ENCODE data around the gene TBC1D4. TPM values are rescaled to one million over a fixed set of nuclear protein-coding genes. Genes with fewer than 3 reads are reported as not detected.
A peak's percentile ranks its signal among the peaks of the same experiment; 100 is the strongest.

The TBC1D4 gene
- total and polyA plus RNA-seq, 9 donors: 14.3 to 24.0 (median 20.3) TPM

DNA sequence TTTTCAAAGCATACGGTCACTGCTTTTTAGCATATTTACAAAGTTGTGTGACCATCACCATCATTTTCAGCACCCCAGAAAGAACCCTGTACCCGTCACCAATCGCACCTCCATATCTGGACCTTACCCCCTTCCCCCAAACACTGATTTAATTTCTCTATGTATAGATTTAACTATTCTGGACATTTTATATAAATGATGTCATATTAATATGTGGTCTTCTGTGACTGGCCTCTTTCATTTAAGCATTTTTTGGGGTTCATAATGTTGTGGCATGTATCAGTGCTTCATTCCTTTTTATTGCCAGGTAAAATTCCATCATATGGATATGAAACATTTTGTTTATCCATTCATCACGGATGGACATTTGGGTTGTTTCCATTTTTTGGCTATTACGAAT, 74.0 kb downstream of the TBC1D4 start:
- no peak overlapping the region for H3K4me3 ChIP-seq (ENCODE audit: low read length)
- no peaks in the 10 kb centered on the region for H3K27me3 ChIP-seq (ENCODE audit: control insufficient read depth, insufficient read depth, low read length)
- H3K4me1 ChIP-seq (ENCODE audit: control insufficient read depth, insufficient read depth, low read length): peaks cover 15% of the 10 kb centered on the region
- no peak overlapping the region for H3K27ac ChIP-seq (ENCODE audit: low read length)
- H3K9me3 ChIP-seq (replicated peaks; ENCODE audit: control insufficient read depth, low read depth, low read length): no peaks in the 10 kb centered on the region
- 100% methylated on average over 1 of the region's 5 CpGs for WGBS (ENCODE audit: insufficient coverage)
- no peak for DNase-seq
- H3K36me3 ChIP-seq (ENCODE audit: control insufficient read depth, insufficient read depth, low read length): no peaks in the 10 kb centered on the region

DNA sequence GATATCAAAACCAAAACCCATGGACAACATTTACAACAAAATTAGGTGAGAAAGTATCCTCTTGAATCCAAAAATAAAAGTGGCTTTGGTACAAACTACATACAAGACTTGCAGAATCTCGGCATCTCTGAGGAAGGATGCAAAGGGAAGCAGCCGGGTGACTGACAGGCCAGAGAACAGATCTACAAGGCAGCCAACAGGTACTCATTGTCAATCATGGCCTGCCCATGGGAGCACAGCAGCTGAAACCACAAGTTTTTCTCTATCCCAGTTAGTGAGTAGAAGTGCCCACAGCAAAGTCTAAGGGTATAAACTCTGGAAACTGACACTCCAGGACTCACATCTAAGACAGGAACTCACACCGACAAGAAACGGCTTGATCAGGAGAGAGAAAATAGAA, 74.5 kb downstream of the TBC1D4 start:
- H3K4me3 ChIP-seq (ENCODE audit: low read length): no peak overlapping the region

DNA sequence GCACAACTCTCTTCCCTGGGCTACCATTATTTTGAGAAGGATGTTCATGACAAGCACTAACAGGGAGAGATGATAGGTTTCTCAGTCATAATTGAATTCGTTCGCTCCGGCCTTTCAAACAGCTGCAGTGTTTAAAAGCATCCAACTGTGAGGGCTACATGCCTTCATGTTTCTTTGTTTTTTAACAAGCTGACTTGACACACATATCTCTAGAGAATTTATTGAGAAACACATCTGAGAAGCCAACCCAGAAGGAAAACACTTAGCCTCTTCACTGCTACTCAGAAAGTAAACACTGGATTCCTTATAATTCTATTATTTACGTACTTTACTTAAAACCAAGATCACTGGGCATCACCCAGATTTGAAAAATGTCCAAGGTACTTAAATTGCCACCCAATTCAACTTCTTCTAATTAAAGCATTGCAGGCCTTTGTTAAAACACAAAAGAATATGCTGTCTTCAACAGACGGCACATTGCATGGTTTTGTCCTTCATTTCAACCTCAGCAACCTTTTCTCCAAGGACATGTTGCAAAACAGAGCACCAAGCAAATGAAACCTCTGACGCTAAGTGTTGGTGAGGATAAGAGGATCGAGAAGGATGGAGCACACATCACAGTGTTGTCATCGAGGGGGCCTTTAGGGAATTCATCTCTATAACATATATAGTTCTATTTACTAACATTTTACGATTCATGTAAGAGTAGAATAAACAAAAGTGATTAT, 75.8 kb downstream of the TBC1D4 start:
- no peaks in the 10 kb centered on the region for H3K27me3 ChIP-seq (ENCODE audit: control insufficient read depth, insufficient read depth, low read length)
- H3K9me3 ChIP-seq (replicated peaks; ENCODE audit: control insufficient read depth, low read depth, low read length): no peaks in the 10 kb centered on the region
- no peak overlapping the region for H3K4me3 ChIP-seq (ENCODE audit: low read length)
- peak; percentile 79 for DNase-seq
- H3K36me3 ChIP-seq (ENCODE audit: control insufficient read depth, insufficient read depth, low read length): no peaks in the 10 kb centered on the region
- H3K4me1 ChIP-seq (ENCODE audit: control insufficient read depth, insufficient read depth, low read length): peaks cover 19% of the 10 kb centered on the region
- 53% methylated on average over 2 of the region's 9 CpGs for WGBS (ENCODE audit: insufficient coverage)
- H3K27ac ChIP-seq (ENCODE audit: low read length): peak overlapping the region; percentile 66

More for the DNA sequence above, 74.5 kb downstream of the TBC1D4 start:
- peaks cover 19% of the 10 kb centered on the region for H3K4me1 ChIP-seq (ENCODE audit: control insufficient read depth, insufficient read depth, low read length)
- no peaks in the 10 kb centered on the region for H3K36me3 ChIP-seq (ENCODE audit: control insufficient read depth, insufficient read depth, low read length)
- 95% methylated on average over 2 of the region's 4 CpGs for WGBS (ENCODE audit: insufficient coverage)
- no peaks in the 10 kb centered on the region for H3K27me3 ChIP-seq (ENCODE audit: control insufficient read depth, insufficient read depth, low read length)
- no peaks in the 10 kb centered on the region for H3K9me3 ChIP-seq (replicated peaks; ENCODE audit: control insufficient read depth, low read depth, low read length)
- DNase-seq: no peak
- H3K27ac ChIP-seq (ENCODE audit: low read length): no peak overlapping the region

DNA sequence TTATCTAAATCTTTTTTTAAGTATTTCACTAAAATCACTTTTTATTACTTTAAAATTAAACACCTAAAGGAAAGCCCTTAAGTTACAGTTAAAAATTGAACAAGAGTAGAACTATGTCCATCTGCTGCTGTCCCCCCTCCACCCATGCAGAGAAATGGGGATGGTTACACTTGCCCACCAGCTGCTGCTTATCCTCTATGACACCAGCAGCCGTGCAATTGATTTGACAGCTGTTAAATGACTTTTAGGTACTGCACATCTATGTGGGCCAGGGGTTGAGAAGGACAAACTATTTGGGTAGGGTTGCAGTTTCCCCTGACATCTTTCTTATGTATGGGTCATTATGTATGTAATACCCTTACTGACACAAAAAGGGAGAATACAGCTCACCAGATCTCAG, 77.2 kb downstream of the TBC1D4 start:
- Histone ChIP-seq H3K4me3 (ENCODE audit: low read length) (no peak overlapping the region), H3K27me3 (ENCODE audit: control insufficient read depth, insufficient read depth, low read length) (no peaks in the 10 kb centered on the region), H3K27ac (ENCODE audit: low read length) (peak overlapping the region; percentile 52), H3K4me1 (ENCODE audit: control insufficient read depth, insufficient read depth, low read length) (peaks cover 16% of the 10 kb centered on the region), H3K9me3 (replicated peaks; ENCODE audit: control insufficient read depth, low read depth, low read length) (peaks cover 1% of the 10 kb centered on the region), H3K36me3 (ENCODE audit: control insufficient read depth, insufficient read depth, low read length) (no peaks in the 10 kb centered on the region)
- WGBS (ENCODE audit: insufficient coverage): no CpG with 5 or more reads among the region's 1 CpG
- DNase-seq: peak; percentile 64

DNA sequence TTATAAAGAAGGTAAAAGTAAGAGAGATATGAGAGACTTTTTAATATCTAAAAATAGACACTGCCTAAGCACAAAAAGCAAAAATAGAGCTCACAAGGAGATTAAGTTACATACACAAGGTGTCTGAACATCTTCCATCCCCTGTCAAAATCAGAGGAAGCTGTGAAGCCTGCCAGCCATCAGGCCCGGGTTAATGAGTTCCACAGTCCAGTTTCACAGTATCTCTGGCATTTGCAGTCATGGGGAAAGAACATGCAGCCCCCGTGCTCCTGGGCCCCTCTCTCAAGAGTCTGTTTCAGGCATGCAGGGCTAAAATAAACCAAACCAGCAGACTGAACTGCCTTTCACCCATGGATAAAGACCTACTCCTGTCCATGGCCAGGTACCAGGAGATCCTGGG, 79.2 kb downstream of the TBC1D4 start:
- H3K27ac ChIP-seq (ENCODE audit: low read length): peak overlapping the region; percentile 51
- WGBS (ENCODE audit: insufficient coverage): 0% methylated on average over 2 of the region's 2 CpGs
- no peak overlapping the region for H3K4me3 ChIP-seq (ENCODE audit: low read length)

DNA sequence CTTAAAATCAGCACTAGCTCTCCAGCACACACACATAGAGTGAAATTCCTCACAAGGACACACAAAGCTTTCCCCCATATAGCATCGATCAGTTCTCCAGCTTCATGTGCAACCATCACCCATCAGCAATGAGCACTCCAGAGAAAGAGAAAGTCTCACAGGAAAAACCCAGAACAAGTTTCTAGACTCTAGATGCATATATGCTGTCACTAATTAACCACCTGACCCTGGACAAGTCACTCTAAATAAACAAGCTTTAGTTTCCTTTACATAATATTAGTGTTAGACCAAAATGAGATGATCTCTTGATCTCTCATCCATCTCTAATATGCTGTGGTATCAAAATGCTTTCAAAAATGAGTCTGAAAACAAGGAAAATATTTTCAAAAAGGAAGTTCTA, 81.2 kb downstream of the TBC1D4 start:
- no peak overlapping the region for H3K27ac ChIP-seq (ENCODE audit: low read length)
- peaks cover 14% of the 10 kb centered on the region for H3K9me3 ChIP-seq (replicated peaks; ENCODE audit: control insufficient read depth, low read depth, low read length)
- no peaks in the 10 kb centered on the region for H3K36me3 ChIP-seq (ENCODE audit: control insufficient read depth, insufficient read depth, low read length)
- H3K27me3 ChIP-seq (ENCODE audit: control insufficient read depth, insufficient read depth, low read length): no peaks in the 10 kb centered on the region
- H3K4me3 ChIP-seq (ENCODE audit: low read length): no peak overlapping the region
- peaks cover 10% of the 10 kb centered on the region for H3K4me1 ChIP-seq (ENCODE audit: control insufficient read depth, insufficient read depth, low read length)
- DNase-seq: no peak
- 100% methylated on average over 1 of the region's 1 CpG for WGBS (ENCODE audit: insufficient coverage)

More for the DNA sequence above, 79.2 kb downstream of the TBC1D4 start:
- peaks cover 16% of the 10 kb centered on the region for H3K4me1 ChIP-seq (ENCODE audit: control insufficient read depth, insufficient read depth, low read length)
- H3K9me3 ChIP-seq (replicated peaks; ENCODE audit: control insufficient read depth, low read depth, low read length): peaks cover 14% of the 10 kb centered on the region
- no peaks in the 10 kb centered on the region for H3K36me3 ChIP-seq (ENCODE audit: control insufficient read depth, insufficient read depth, low read length)
- peak; percentile 60 for DNase-seq
- no peaks in the 10 kb centered on the region for H3K27me3 ChIP-seq (ENCODE audit: control insufficient read depth, insufficient read depth, low read length)

DNA sequence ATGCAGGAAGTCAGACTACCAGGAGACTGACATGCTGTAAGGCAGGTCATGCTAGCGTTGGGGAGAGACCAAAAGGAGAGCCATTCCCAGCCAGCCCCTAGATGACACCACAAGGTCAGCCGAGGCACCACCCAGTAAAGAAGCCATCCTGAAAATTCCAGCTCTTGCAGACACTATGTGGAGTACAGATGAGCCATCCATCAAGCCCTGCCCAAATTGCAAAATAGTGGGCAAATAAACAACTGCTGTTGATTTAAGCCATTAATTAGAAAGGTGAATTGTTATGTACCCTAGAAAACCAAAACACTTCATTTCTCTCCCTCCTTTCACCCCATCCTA, 82.1 kb downstream of the TBC1D4 start:
- Histone ChIP-seq H3K36me3 (ENCODE audit: control insufficient read depth, insufficient read depth, low read length) (no peaks in the 10 kb centered on the region), H3K27ac (ENCODE audit: low read length) (no peak overlapping the region), H3K27me3 (ENCODE audit: control insufficient read depth, insufficient read depth, low read length) (no peaks in the 10 kb centered on the region), H3K4me1 (ENCODE audit: control insufficient read depth, insufficient read depth, low read length) (peaks cover 6% of the 10 kb centered on the region), H3K4me3 (ENCODE audit: low read length) (no peak overlapping the region), H3K9me3 (replicated peaks; ENCODE audit: control insufficient read depth, low read depth, low read length) (peaks cover 14% of the 10 kb centered on the region)
- 86% methylated on average over 1 of the region's 2 CpGs for WGBS (ENCODE audit: insufficient coverage)
- no peak for DNase-seq

DNA sequence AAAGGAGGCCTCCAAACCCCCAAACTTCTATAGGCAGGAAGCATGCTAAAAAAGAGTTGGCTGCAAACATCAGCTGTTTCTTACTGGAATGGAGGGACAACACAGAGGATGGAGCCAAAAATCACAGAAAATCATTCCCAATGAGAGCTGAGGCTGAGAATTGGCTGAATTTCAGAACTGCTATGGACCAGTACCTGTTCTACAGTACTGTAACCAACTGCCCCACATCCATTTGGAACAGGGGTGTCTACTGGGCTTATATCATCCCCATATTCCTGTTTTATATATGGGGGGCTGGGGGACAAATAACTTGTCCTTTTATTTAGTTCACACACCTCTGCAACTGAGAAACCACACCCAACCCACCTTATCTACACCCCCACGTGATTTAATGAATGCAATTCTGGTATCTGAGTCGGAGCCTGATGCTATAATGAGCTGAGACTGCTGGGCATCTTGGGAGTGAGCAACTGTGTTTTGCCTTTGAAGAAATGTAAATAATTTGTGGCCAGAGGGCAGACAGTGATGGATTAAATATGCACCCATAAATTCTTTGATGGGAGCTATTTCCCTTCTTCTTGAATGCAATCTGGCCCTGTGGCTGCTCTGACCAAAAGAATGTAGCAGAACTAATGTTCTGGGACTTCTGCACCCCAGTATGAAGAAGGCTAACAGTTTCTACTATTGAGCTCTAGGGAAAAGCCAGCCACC, 82.6 kb downstream of the TBC1D4 start:
- peaks cover 14% of the 10 kb centered on the region for H3K9me3 ChIP-seq (replicated peaks; ENCODE audit: control insufficient read depth, low read depth, low read length)
- H3K27me3 ChIP-seq (ENCODE audit: control insufficient read depth, insufficient read depth, low read length): no peaks in the 10 kb centered on the region
- H3K36me3 ChIP-seq (ENCODE audit: control insufficient read depth, insufficient read depth, low read length): no peaks in the 10 kb centered on the region
- DNase-seq: no peak
- no peak overlapping the region for H3K27ac ChIP-seq (ENCODE audit: low read length)
- WGBS (ENCODE audit: insufficient coverage): 89% methylated on average over 1 of the region's 2 CpGs
- no peak overlapping the region for H3K4me3 ChIP-seq (ENCODE audit: low read length)
- H3K4me1 ChIP-seq (ENCODE audit: control insufficient read depth, insufficient read depth, low read length): peaks cover 4% of the 10 kb centered on the region

DNA sequence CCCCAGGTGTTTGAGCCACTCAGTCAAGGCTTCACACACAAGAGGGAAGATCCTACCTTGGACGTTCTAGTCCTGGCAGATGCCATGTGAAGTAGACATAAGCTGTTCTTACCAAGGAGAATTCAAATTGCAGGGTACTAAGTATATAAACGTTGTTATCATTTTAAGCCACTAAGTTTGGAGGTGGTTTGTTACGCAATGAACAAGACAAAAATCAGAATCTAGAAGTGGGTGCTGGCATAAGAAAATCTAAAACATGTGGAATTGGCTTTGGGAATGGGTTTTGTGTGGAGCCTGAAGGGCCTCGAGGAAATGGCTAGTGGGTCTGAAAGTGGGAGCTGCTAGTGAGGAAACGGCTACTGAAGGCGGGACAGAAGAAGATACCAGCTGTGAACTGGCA, 83.9 kb downstream of the TBC1D4 start:
- no peak overlapping the region for H3K27ac ChIP-seq (ENCODE audit: low read length)
- H3K9me3 ChIP-seq (replicated peaks; ENCODE audit: control insufficient read depth, low read depth, low read length): peaks cover 14% of the 10 kb centered on the region
- no peak overlapping the region for H3K4me3 ChIP-seq (ENCODE audit: low read length)
- 97% methylated on average over 6 of the region's 6 CpGs for WGBS (ENCODE audit: insufficient coverage)
- H3K4me1 ChIP-seq (ENCODE audit: control insufficient read depth, insufficient read depth, low read length): peaks cover 4% of the 10 kb centered on the region
- no peak for DNase-seq
- no peaks in the 10 kb centered on the region for H3K27me3 ChIP-seq (ENCODE audit: control insufficient read depth, insufficient read depth, low read length)
- H3K36me3 ChIP-seq (ENCODE audit: control insufficient read depth, insufficient read depth, low read length): no peaks in the 10 kb centered on the region

DNA sequence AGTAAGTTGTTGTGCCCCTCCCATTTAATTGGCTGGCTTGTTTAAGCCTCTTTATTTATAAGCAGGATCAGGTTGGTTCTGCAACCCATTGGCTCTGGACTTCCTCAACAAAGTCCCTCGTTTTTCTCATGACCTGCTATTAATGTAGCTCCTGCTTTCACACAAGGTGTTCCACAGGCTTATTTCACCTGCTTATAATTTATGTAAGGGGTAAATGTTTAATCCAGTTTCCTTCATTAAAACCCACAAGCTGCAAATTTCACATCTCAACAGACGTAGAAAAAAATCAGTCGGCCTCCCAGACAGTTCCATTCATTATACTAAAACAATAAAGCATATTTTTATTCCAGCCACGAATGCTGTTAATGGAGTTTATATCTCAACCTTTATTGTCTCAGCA, 86.1 kb downstream of the TBC1D4 start:
- no peak overlapping the region for H3K27ac ChIP-seq (ENCODE audit: low read length)
- H3K4me1 ChIP-seq (ENCODE audit: control insufficient read depth, insufficient read depth, low read length): no peaks in the 10 kb centered on the region
- WGBS (ENCODE audit: insufficient coverage): no CpG with 5 or more reads among the region's 4 CpGs
- H3K4me3 ChIP-seq (ENCODE audit: low read length): no peak overlapping the region
- H3K27me3 ChIP-seq (ENCODE audit: control insufficient read depth, insufficient read depth, low read length): no peaks in the 10 kb centered on the region
- H3K36me3 ChIP-seq (ENCODE audit: control insufficient read depth, insufficient read depth, low read length): no peaks in the 10 kb centered on the region
- no peak for DNase-seq
- H3K9me3 ChIP-seq (replicated peaks; ENCODE audit: control insufficient read depth, low read depth, low read length): peaks cover 14% of the 10 kb centered on the region

Measured in muscle of leg (tissue), 11 donors.